Measurements from ENCODE around the gene JAM3.
"Not testable (repeated sequence)": the region's sequence is repeated elsewhere in the genome, so short reads cannot be mapped to it uniquely, and the experiment has no call there.

JAM3 gene

GRCh38 chr11:134055029-134055428, 13.8 kb upstream of the JAM3 start:
- no peak for DNase-seq (ENCODE audit: insufficient read length, low spot score)

GRCh38 chr11:134060316-134060715, 8.6 kb upstream of the JAM3 start:
- FAIRE-seq (no peak), DNase-seq (ENCODE audit: insufficient read length, low spot score) (no peak)

More at GRCh38 chr11:134055029-134055428, 13.8 kb upstream of the JAM3 start:
- no peak for FAIRE-seq

- DNase-seq (ENCODE audit: insufficient read length, low spot score) (no peak), FAIRE-seq (no peak)
Measured at GRCh38 chr11:134062265-134063123, 6.4 kb upstream of the JAM3 start.

- FAIRE-seq, result no peak
Measured at GRCh38 chr11:134063124-134063495, 5.8 kb upstream of the JAM3 start.

GRCh38 chr11:134063991-134064747, 4.7 kb upstream of the JAM3 start:
- FAIRE-seq, result no peak
- no peak for DNase-seq (ENCODE audit: insufficient read length, low spot score)

More at GRCh38 chr11:134063124-134063495, 5.8 kb upstream of the JAM3 start:
- no peak for DNase-seq (ENCODE audit: insufficient read length, low spot score)

- no peak for DNase-seq (ENCODE audit: insufficient read length, low spot score)
- FAIRE-seq, result no peak
Measured at GRCh38 chr11:134065381-134065780, 3.5 kb upstream of the JAM3 start.

- no peak for FAIRE-seq
- no peak for DNase-seq (ENCODE audit: insufficient read length, low spot score)
Measured at GRCh38 chr11:134066943-134067885, 1.7 kb upstream of the JAM3 start.

- no peak for FAIRE-seq
- no peak for DNase-seq (ENCODE audit: insufficient read length, low spot score)
Measured at GRCh38 chr11:134069426-134070341, 812 bp downstream of the JAM3 start.

GRCh38 chr11:134070342-134070845, 1.5 kb downstream of the JAM3 start:
- FAIRE-seq, result no peak
- DNase-seq (ENCODE audit: insufficient read length, low spot score), result no peak

GRCh38 chr11:134071306-134071705, 2.4 kb downstream of the JAM3 start:
- no peak for DNase-seq (ENCODE audit: insufficient read length, low spot score)
- no peak for FAIRE-seq

- FAIRE-seq (no peak), DNase-seq (ENCODE audit: insufficient read length, low spot score) (no peak)
Measured at GRCh38 chr11:134071766-134072402, 3.0 kb downstream of the JAM3 start.

GRCh38 chr11:134072844-134073243, 4.0 kb downstream of the JAM3 start:
- DNase-seq (ENCODE audit: insufficient read length, low spot score) (no peak), FAIRE-seq (no peak)

- FAIRE-seq (no peak), DNase-seq (ENCODE audit: insufficient read length, low spot score) (no peak)
Measured at GRCh38 chr11:134074346-134074745, 5.5 kb downstream of the JAM3 start.

- no peak for DNase-seq (ENCODE audit: insufficient read length, low spot score)
- no peak for FAIRE-seq
Measured at GRCh38 chr11:134074766-134075165, 5.9 kb downstream of the JAM3 start.

GRCh38 chr11:134079317-134079716, 10.4 kb downstream of the JAM3 start:
- no peak for DNase-seq (ENCODE audit: insufficient read length, low spot score)
- FAIRE-seq, result no peak

- not testable (repeated sequence) for FAIRE-seq; DNase-seq (ENCODE audit: insufficient read length, low spot score)
Measured at GRCh38 chr11:134081258-134081657, 12.4 kb downstream of the JAM3 start.

- DNase-seq (ENCODE audit: insufficient read length, low spot score) (no peak), FAIRE-seq (no peak)
Measured at GRCh38 chr11:134082990-134083389, 14.1 kb downstream of the JAM3 start.

- no peak for DNase-seq (ENCODE audit: insufficient read length, low spot score)
- no peak for FAIRE-seq
Measured at GRCh38 chr11:134086376-134086775, 17.5 kb downstream of the JAM3 start.

GRCh38 chr11:134092006-134092405, 23.1 kb downstream of the JAM3 start:
- DNase-seq (ENCODE audit: insufficient read length, low spot score); FAIRE-seq: not testable (repeated sequence)
